ENCODE results near the gene OXLD1.

GRCh38 chr17:81713556-81714411 is 47.4 kb upstream of the OXLD1 start:
- no peak for TF ChIP-seq EZH2 (IDR thresholded peaks at IDR 0.05; ENCODE audit: insufficient read depth, poor library complexity, severe bottlenecking)
- TF ChIP-seq EZH2phosphoT487 (IDR thresholded peaks at IDR 0.05; ENCODE audit: insufficient read depth, low read depth), result no peak
